GM18508 (cell line): Measurements from ENCODE around the gene PPM1A.
A peak's percentile ranks its signal among the peaks of the same experiment; 100 is the strongest.

Source experiments
- ATAC-seq: cut with Tn5 transposase; IDR thresholded peaks from one replicate; pipeline ENCODE4 v1.9.1; 2021; ENCODE audit warnings: moderate number of reproducible peaks; ENCODE audit not compliant: insufficient read depth, unreplicated experiment

PPM1A gene

DNA sequence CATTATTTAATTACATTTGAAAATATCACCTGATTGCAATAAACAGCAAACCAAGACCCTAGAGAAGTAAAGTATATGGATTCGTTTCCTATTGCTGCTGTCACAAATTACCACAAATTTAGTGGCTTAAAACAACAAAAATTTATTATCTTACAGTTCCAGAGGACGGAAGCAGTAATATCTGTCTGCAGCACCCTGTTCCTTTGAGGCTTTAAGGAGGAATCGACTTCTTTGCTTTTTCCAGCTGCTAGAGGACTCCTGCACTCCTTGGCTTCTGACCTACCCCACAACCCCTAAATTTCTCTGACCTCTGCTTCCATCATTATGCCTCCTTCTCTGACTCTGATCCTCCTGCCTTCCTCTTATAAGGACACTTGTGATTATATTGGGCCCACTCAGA lies 23.8 kb upstream of the PPM1A start:
- no peak for ATAC-seq

GRCh38 chr14:60226298-60226697 lies 22.7 kb upstream of the PPM1A start:
- no peak for ATAC-seq

GRCh38 chr14:60227291-60227690 lies 21.7 kb upstream of the PPM1A start:
- no peak for ATAC-seq

- no peak for ATAC-seq
Measured at GRCh38 chr14:60229614-60230013, 19.4 kb upstream of the PPM1A start.

DNA sequence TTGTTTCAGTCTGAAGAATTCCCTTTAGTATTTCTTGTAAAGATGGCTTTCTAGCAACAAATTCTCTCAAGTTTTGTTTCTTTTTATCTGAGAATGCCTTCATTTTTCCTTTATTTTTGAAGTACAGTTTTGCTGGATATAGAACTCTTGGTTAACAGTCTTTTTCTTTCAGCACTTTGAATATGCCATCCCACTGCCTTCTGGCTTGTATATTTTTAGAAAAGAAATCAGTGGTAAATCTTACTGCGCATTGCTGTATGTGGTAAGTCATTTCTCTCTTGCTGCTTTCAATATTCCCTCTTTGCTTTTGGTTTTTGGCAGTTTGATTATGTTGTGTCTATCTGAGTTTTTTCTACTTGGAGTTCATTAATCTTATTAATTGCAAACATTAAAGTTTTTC lies 16.8 kb upstream of the PPM1A start:
- ATAC-seq = no peak

DNA sequence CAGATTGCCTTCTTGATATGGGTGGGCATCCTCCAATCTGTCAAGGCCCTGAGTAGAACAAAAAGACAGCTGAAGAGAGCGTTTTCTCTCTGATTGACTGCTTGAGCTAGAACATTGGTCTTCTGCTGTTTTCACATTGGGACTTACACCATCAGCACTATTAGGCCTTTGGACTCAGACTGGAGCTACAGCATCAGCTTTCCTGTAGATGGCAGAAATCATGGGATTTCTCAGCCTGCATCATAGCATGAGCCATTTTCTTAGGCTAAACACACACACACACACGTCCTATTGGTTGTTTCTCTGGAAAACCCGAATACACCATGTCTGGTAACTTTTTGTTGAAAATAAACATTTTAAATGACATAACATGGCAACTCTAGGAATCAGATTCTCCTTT lies 15.8 kb upstream of the PPM1A start:
- ATAC-seq = no peak

- ATAC-seq = no peak
Measured at GRCh38 chr14:60233891-60234290, 15.1 kb upstream of the PPM1A start.

DNA sequence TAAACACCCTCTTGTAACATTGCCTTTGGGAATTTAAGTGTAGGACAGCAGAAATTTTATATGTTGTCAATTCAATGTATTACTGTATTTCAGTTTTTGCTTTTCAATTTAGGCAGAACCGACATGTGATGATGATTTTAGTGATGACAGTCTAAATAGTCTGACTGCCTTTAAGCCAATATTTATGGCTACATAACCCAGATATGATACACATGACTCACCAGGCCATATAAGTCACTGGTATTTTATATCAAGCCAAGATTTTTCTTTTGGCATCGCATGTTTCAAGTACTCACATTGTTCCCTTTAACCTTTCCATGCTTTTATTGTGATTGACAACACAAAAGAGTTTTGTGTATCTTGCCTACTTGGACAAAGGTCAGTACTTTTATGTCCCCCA lies 13.6 kb upstream of the PPM1A start:
- no peak for ATAC-seq

- ATAC-seq = no peak
Measured at GRCh38 chr14:60238955-60239354, 10.1 kb upstream of the PPM1A start.

DNA sequence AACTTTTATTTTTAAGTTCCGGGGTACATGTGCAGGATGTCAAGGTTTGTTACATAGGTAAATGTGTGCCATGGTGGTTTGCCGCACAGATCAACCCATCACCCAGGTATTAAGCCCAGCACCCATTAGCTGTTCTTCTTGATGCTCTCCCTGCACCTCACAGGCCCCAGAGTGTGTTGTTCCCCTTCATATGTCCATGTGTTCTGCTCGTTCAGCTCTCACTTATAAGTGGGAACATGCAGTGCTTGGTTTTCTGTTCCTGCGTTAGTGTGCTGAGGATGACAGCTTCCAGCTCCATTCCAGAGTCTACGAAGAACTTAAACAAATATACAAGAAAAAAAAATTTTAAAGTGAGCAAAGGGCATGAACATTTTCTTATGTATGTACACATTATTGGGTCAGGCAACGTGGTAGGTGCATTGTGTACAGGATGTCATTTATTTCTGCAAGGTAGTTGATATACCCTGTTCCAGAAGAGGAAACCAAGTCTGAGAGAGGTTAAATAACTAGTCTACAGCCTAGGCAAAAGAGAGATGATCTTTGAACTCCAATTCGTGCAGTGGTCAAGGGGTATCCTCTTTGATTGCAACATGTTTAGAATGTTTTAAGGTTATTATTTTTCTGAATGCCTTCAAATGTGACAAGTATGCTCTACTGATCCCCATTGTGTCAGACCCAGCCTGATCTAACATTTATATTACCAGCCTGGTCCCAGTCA lies 8.7 kb upstream of the PPM1A start:
- no peak for ATAC-seq

DNA sequence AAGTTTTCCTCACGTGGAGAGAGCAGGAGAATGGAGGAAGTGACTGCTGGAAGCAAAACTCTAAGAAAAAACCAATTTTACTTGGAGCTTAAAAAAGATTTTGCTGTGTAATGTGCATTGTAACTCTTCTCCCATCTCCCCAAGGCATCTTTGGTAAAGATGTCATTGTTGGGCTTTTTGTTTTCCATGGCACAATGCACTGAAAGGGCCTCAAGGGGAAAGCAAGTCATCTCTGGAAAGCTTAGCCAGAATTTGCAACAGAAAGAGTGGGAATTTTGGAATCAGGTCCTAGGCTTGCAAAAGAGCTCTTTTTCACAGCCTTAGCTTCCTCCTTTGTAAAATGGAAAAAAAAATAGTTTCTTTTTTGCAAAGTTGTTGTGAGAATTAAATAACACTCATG lies 7.9 kb upstream of the PPM1A start:
- no peak for ATAC-seq

DNA sequence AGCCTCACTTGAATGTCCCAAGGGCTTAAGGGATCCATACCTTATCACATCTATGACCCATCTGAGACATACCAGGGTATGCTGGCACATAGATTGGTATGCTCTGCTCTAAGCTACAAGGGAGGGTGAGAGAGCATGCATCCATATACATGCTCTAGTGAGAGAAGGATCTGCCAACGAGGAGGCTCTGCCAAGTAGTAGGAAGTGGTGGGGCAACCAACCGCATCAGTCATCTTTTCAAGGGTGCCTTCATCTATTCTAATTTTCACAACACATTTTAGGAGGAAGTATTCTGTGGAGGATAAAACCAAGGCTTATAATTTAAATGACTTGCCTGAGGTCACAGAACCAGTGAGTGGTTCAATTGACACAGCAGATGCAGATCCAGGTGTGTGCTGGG lies 6.6 kb upstream of the PPM1A start:
- ATAC-seq = no peak

DNA sequence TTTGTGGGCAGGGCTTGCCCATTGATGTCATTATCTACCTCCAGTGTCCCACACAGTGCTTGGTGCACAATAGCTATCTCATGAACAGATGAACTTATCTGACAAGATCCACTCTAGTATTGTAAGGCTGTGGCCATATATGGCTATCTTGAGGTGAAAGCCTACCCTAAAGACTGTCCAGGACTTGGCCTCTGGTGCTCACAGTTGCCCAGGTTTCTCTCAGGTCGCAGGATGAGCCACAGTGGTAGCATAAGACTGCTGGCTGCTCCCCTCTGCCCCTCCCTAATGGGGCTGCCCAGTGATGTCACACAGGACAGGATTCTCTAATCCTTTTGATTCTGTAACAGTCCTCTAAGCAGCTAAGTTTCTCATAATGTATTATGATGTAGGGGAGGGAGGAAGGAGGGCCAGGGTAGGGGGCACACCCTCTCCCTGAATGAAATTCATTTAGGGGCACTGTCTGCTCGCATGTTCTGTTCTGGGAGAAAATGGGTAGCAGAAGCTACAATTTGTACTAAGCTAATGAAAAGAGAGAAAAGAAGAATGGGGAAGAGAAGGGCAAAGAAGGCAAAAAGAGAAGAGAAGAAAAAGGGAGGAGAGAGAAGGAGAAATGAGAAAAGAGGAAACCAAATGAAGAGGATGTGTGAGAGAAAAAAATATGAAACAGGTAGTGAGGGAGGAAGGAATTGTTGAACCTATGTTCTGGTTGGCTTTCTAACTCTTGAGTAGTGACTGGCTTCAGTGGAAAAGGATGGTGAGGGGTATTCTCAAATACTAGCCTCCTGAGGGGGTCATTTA lies 3.4 kb upstream of the PPM1A start:
- ATAC-seq = no peak

GRCh38 chr14:60247994-60248696 lies 876 bp upstream of the PPM1A start:
- ATAC-seq = peak; percentile 60

GRCh38 chr14:60249321-60250256 lies 568 bp downstream of the PPM1A start:
- ATAC-seq = no peak

DNA sequence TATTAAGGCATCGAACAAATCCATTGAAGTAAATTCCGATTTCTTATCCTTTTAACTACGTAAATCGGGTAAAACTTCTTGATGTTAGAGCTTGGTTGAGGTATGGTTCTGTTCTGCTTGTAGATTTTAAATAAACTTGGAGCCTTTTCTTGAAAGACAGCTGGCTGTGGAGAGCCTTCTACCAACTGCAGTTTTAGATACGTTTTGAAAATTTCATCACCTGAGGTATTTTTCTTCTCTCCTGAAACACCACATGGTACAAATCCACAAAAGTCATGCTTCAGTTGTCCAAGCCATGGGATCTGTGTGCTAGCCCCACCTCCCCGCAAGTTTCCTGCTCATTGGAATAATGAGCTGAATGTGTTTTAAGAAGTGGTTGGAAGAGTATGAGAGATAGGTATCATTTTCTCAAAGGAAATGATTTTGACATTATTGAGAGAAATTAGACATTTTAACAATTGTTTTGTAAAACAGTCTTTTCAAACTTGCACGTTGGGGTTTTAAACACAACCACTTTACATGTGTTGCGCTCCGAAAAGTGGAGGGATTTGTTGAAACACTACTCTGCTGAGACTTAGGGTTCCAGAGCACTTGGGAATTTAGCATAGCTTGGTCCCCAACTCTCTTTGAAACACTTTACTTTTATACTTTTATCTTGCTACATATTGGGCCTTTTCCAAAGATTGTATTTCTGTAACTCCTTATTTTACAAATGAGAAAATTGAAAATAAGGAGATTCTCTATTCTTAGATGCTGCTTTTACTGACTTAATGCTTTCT lies 1.4 kb downstream of the PPM1A start:
- no peak for ATAC-seq

GRCh38 chr14:60251877-60252276 lies 2.9 kb downstream of the PPM1A start:
- ATAC-seq = no peak

DNA sequence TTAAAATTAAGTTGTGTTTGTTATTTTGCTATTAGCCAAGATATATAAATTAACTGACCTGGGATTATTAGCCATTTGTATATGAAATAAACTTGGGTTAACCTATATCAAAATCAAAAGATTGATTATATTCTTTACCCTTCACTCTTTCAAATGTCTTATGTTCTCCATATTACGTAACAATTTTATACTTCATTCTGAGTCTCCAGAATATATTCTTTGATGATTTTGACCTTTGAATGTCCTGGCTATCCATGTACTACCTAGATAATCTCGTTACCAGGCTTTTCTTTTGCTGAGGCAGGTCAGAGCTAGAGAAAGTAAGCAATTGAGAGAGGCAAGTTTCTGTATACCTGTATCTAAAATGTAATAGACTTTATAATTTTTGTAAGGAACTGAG lies 3.6 kb downstream of the PPM1A start:
- no peak for ATAC-seq

DNA sequence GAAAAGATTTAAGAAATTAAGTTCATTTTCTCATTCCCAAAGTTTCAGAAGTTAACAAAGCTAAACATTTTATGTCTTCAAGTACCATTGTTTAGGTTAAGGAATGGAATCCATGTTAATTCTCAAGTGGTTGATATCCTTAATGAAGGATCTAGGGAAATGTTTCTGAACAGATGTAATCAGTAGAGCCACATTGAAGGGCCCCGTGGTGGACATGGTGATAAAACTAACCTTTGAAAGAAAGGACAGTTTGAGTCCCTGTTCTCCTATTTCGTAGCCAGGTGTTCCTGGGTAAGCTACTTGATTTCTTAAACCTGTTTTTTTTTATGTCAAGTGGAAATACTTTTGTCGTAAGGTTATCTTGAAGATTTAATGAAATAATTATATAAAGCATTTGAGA lies 4.6 kb downstream of the PPM1A start:
- ATAC-seq = no peak

GRCh38 chr14:60254176-60254575 lies 5.2 kb downstream of the PPM1A start:
- no peak for ATAC-seq
